GM12892 (cell line): ENCODE data around the gene TLN1.

Experiments used
- POLR2A ChIP-seq: IDR thresholded peaks from 2 replicates; pipeline ENCODE4 v1.6.1; 2011; ENCODE audit warnings: low read depth, low read length, control low read depth
- POLR2AphosphoS5 ChIP-seq: IDR thresholded peaks from 2 replicates; pipeline ENCODE4 v1.6.1; 2011; ENCODE audit warnings: low read depth, low read length, control low read depth
- TAF1 ChIP-seq: IDR thresholded peaks from 2 replicates; pipeline ENCODE4 v1.6.1; 2011; ENCODE audit warnings: low read depth, mild to moderate bottlenecking, control low read depth, low read length, borderline replicate concordance

DNA sequence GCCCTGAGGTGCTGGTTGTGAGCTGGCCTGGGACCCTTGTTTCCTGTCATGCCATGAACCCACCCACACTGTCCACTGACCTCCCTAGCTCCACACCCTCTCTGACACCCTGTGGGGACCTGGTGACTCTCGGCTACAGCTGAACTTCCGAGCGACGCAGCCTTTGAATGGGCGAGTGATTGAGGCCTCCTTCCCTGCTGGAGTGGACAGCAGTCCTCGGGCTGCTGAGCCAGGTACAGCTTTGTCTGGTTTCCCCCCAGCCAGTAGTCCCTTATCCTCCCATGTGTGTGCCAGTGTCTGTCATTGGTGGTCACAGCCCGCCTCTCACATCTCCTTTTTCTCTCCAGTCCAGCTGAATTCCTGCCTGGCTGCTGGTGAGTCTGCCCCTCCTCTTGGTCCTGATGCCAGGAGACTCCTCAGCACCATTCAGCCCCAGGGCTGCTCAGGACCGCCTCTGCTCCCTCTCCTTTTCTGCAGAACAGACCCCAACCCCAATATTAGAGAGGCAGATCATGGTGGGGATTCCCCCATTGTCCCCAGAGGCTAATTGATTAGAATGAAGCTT lies 52.1 kb downstream of the TLN1 start:
- TF ChIP-seq POLR2A, result no peak
- TF ChIP-seq POLR2AphosphoS5, result no peak
- no peak for TF ChIP-seq TAF1
